Prostate gland (tissue), 2 donors: ENCODE measurements around the gene FAM163B.

ENCODE experiments used
- POLR2A ChIP-seq: fragments of 450-650 bp; IDR thresholded peaks from one replicate; pipeline ENCODE4 v1.6.1; 2016; ENCODE audit warnings: antibody characterized with exemption, mild to moderate bottlenecking
- POLR2AphosphoS5 ChIP-seq: sonication (generic); formaldehyde crosslinking; IDR thresholded peaks from one replicate; pipeline ENCODE4 v1.6.1; 2017; ENCODE audit warnings: antibody characterized with exemption
- TF ChIP-seq, protein P1 (sequence below), 4 experiments: fragments of 200-600 bp in 2 of 4; fragments of 450-650 bp in 2 of 4; sonication (generic) in 2 of 4; IDR thresholded peaks; 1 replicate in 3 of 4; 2 replicates in 1 of 4; pipeline ENCODE4 v1.5.1; 2016 to 2019; ENCODE audit warnings: antibody characterized with exemption in 4 of 4, mild to moderate bottlenecking in 2 of 4, moderate library complexity in 2 of 4

- TF ChIP-seq, protein P1, sequence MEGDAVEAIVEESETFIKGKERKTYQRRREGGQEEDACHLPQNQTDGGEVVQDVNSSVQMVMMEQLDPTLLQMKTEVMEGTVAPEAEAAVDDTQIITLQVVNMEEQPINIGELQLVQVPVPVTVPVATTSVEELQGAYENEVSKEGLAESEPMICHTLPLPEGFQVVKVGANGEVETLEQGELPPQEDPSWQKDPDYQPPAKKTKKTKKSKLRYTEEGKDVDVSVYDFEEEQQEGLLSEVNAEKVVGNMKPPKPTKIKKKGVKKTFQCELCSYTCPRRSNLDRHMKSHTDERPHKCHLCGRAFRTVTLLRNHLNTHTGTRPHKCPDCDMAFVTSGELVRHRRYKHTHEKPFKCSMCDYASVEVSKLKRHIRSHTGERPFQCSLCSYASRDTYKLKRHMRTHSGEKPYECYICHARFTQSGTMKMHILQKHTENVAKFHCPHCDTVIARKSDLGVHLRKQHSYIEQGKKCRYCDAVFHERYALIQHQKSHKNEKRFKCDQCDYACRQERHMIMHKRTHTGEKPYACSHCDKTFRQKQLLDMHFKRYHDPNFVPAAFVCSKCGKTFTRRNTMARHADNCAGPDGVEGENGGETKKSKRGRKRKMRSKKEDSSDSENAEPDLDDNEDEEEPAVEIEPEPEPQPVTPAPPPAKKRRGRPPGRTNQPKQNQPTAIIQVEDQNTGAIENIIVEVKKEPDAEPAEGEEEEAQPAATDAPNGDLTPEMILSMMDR (IDR thresholded peaks at IDR 0.05): no peak
- TF ChIP-seq POLR2A (no peak), POLR2AphosphoS5 (no peak)
These were observed 38.0 kb upstream of the FAM163B start for GRCh38 chr9:133647148-133647547.
